ENCODE results near the gene LSP1.

The LSP1 gene

GRCh38 chr11:1891831-1892115 lies 38.9 kb downstream of the LSP1 start, which contains the start of gene PRR33:
TSS of gene PRR33 (minus strand) at chr11:1891895. CDS start at chr11:1890584, 1,311 bp downstream.
- Histone ChIP-seq H3K4me3 (ENCODE audit: low read length) (no peak within 1 kb of the TSS), H3K56ac (ENCODE audit: low read length) (no peak within 1 kb of the TSS), H3K23ac (ENCODE audit: low read length) (no peak within 1 kb of the TSS), H2BK5ac (ENCODE audit: low read length) (no peak within 1 kb of the TSS), H4K5ac (ENCODE audit: low read length) (no peak within 1 kb of the TSS), H3K27ac (ENCODE audit: low read depth, low read length) (no peak within 1 kb of the TSS), H3K4ac (ENCODE audit: low read depth, low read length) (no peak within 1 kb of the TSS), H3K79me1 (ENCODE audit: low read length) (no peaks in the 10 kb centered on the region), H3K27me3 (ENCODE audit: insufficient read depth, low read length, poor library complexity) (no peaks in the 10 kb centered on the region), H3K79me2 (ENCODE audit: control insufficient read depth, insufficient read depth, low read length) (no peaks in the 10 kb centered on the region), H3K18ac (ENCODE audit: low read length) (no peak within 1 kb of the TSS), H3K4me2 (ENCODE audit: low read length) (no peak within 1 kb of the TSS), H2BK15ac (replicated peaks; ENCODE audit: low read depth) (no peak within 1 kb of the TSS), H2BK120ac (ENCODE audit: low read depth, low read length) (no peak within 1 kb of the TSS), H3K36me3 (ENCODE audit: control insufficient read depth, insufficient read depth, low read length) (no peaks in the 10 kb centered on the region), H3K4me1 (ENCODE audit: control insufficient read depth, low read depth, low read length) (no peaks in the 10 kb centered on the region), H2AK5ac (ENCODE audit: low read length) (no peak within 1 kb of the TSS), H3K9ac (ENCODE audit: low read length) (no peak within 1 kb of the TSS), H4K8ac (ENCODE audit: low read depth, low read length) (no peak within 1 kb of the TSS)
- WGBS (ENCODE audit: extremely low coverage, insufficient coverage, low lambda C conversion rate), result no CpG with 5 or more reads among the region's 7 CpGs
- DNase-seq, result no peak

DNA sequence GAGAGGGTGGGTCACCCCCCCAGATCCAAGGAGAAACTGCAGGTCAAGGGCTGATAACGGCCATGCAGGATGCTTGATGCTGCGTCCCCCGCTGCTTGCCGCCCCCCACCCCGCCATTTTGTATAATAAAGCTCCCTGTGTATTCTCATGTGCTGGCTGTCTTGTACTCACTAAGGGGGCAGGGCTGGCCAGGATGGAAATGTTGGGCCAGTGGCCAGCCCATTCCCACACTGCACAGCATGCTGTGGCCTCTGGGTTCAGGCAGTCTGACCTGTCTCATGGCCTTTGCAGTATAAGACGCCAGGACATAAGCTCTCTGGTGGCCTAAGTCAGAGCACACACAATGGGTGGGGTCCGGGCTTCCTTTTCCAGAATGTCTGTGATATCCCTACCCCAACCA lies 39.2 kb downstream of the LSP1 start:
- H4K8ac ChIP-seq (ENCODE audit: low read depth, low read length), result no peak overlapping the region
- no peak overlapping the region for H3K4me2 ChIP-seq (ENCODE audit: low read length)
- no peak overlapping the region for H3K27ac ChIP-seq (ENCODE audit: low read depth, low read length)
- no peak overlapping the region for H3K4me3 ChIP-seq (ENCODE audit: low read length)
- no peak overlapping the region for H3K9ac ChIP-seq (ENCODE audit: low read length)
- H3K36me3 ChIP-seq (ENCODE audit: control insufficient read depth, insufficient read depth, low read length), result no peaks in the 10 kb centered on the region
- H3K79me1 ChIP-seq (ENCODE audit: low read length), result no peaks in the 10 kb centered on the region
- H4K5ac ChIP-seq (ENCODE audit: low read length), result no peak overlapping the region
- H3K79me2 ChIP-seq (ENCODE audit: control insufficient read depth, insufficient read depth, low read length), result no peaks in the 10 kb centered on the region
- no peak overlapping the region for H2BK15ac ChIP-seq (replicated peaks; ENCODE audit: low read depth)
- H3K4me1 ChIP-seq (ENCODE audit: control insufficient read depth, low read depth, low read length), result no peaks in the 10 kb centered on the region
- H2AK5ac ChIP-seq (ENCODE audit: low read length), result no peak overlapping the region
- H3K56ac ChIP-seq (ENCODE audit: low read length), result no peak overlapping the region
- H3K18ac ChIP-seq (ENCODE audit: low read length), result no peak overlapping the region
- H3K27me3 ChIP-seq (ENCODE audit: insufficient read depth, low read length, poor library complexity), result no peaks in the 10 kb centered on the region
- H2BK5ac ChIP-seq (ENCODE audit: low read length), result no peak overlapping the region
- no peak overlapping the region for H3K23ac ChIP-seq (ENCODE audit: low read length)
- no CpG with 5 or more reads among the region's 7 CpGs for WGBS (ENCODE audit: extremely low coverage, insufficient coverage, low lambda C conversion rate)
- no peak overlapping the region for H3K4ac ChIP-seq (ENCODE audit: low read depth, low read length)
- no peak overlapping the region for H2BK120ac ChIP-seq (ENCODE audit: low read depth, low read length)
- DNase-seq, result no peak

DNA sequence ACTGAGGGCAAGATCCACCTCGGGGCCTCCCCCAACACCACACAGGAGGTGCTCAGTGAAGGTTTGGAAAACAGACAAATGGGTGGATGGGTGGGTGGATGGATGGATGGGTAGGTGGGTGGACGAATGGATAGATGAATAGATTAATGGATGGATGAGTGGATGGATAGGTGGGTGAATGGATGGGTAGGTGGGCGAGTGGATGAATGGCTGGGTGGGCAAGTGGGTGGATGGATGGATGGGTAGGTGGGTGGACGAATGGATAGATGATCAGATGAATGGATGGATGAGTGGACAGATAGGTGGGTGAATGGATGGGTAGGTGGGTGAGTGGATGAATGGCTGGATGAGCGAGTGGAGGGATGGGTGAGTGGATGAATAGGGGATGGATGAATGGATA lies 39.7 kb downstream of the LSP1 start:
- no peak overlapping the region for H2BK120ac ChIP-seq (ENCODE audit: low read depth, low read length)
- no peak overlapping the region for H3K18ac ChIP-seq (ENCODE audit: low read length)
- H3K4me1 ChIP-seq (ENCODE audit: control insufficient read depth, low read depth, low read length), result no peaks in the 10 kb centered on the region
- no peak overlapping the region for H3K56ac ChIP-seq (ENCODE audit: low read length)
- no peak overlapping the region for H3K23ac ChIP-seq (ENCODE audit: low read length)
- H2BK15ac ChIP-seq (replicated peaks; ENCODE audit: low read depth), result no peak overlapping the region
- H3K27me3 ChIP-seq (ENCODE audit: insufficient read depth, low read length, poor library complexity), result no peaks in the 10 kb centered on the region
- DNase-seq, result no peak
- no peak overlapping the region for H3K4me2 ChIP-seq (ENCODE audit: low read length)
- H3K4ac ChIP-seq (ENCODE audit: low read depth, low read length), result no peak overlapping the region
- H2AK5ac ChIP-seq (ENCODE audit: low read length), result no peak overlapping the region
- WGBS (ENCODE audit: extremely low coverage, insufficient coverage, low lambda C conversion rate), result no CpG with 5 or more reads among the region's 5 CpGs
- H3K9ac ChIP-seq (ENCODE audit: low read length), result no peak overlapping the region
- no peak overlapping the region for H4K8ac ChIP-seq (ENCODE audit: low read depth, low read length)
- H3K79me2 ChIP-seq (ENCODE audit: control insufficient read depth, insufficient read depth, low read length), result no peaks in the 10 kb centered on the region
- H3K27ac ChIP-seq (ENCODE audit: low read depth, low read length), result no peak overlapping the region
- H2BK5ac ChIP-seq (ENCODE audit: low read length), result no peak overlapping the region
- H3K36me3 ChIP-seq (ENCODE audit: control insufficient read depth, insufficient read depth, low read length), result no peaks in the 10 kb centered on the region
- no peak overlapping the region for H3K4me3 ChIP-seq (ENCODE audit: low read length)
- H4K5ac ChIP-seq (ENCODE audit: low read length), result no peak overlapping the region
- H3K79me1 ChIP-seq (ENCODE audit: low read length), result no peaks in the 10 kb centered on the region

GRCh38 chr11:1893581-1894359 lies 40.9 kb downstream of the LSP1 start:
- H3K27ac ChIP-seq (ENCODE audit: low read depth, low read length), result no peak overlapping the region
- no peaks in the 10 kb centered on the region for H3K27me3 ChIP-seq (ENCODE audit: insufficient read depth, low read length, poor library complexity)
- H3K9ac ChIP-seq (ENCODE audit: low read length), result no peak overlapping the region
- no peaks in the 10 kb centered on the region for H3K79me1 ChIP-seq (ENCODE audit: low read length)
- no peak overlapping the region for H3K23ac ChIP-seq (ENCODE audit: low read length)
- H3K36me3 ChIP-seq (ENCODE audit: control insufficient read depth, insufficient read depth, low read length), result no peaks in the 10 kb centered on the region
- no peak overlapping the region for H3K4me2 ChIP-seq (ENCODE audit: low read length)
- H3K79me2 ChIP-seq (ENCODE audit: control insufficient read depth, insufficient read depth, low read length), result no peaks in the 10 kb centered on the region
- H3K56ac ChIP-seq (ENCODE audit: low read length), result no peak overlapping the region
- no peak overlapping the region for H3K4ac ChIP-seq (ENCODE audit: low read depth, low read length)
- no peak overlapping the region for H3K18ac ChIP-seq (ENCODE audit: low read length)
- DNase-seq, result no peak
- H3K4me3 ChIP-seq (ENCODE audit: low read length), result no peak overlapping the region
- H4K5ac ChIP-seq (ENCODE audit: low read length), result no peak overlapping the region
- H2AK5ac ChIP-seq (ENCODE audit: low read length), result no peak overlapping the region
- WGBS (ENCODE audit: extremely low coverage, insufficient coverage, low lambda C conversion rate), result 100% methylated on average over 2 of the region's 5 CpGs
- H2BK15ac ChIP-seq (replicated peaks; ENCODE audit: low read depth), result no peak overlapping the region
- no peak overlapping the region for H2BK5ac ChIP-seq (ENCODE audit: low read length)
- no peak overlapping the region for H2BK120ac ChIP-seq (ENCODE audit: low read depth, low read length)
- no peaks in the 10 kb centered on the region for H3K4me1 ChIP-seq (ENCODE audit: control insufficient read depth, low read depth, low read length)
- no peak overlapping the region for H4K8ac ChIP-seq (ENCODE audit: low read depth, low read length)

DNA sequence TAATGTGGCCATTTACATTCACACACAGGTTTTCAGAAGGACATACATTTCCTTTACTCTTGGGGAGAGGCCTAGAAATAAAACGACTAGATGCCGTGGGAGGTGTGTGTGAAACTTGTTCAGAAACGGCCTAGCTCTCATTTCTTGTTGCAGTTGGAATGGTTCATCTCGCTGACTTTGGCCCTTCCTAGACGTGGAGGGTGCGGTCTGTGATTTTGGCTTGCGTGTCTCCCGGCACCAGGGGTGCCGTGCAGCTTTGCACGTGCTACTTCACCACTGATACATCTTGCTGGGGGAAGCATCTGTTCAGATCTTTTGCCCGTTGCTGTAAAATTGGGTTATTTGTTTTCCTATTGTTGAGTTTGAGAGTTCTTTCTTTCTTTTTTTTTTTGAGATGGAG lies 41.9 kb downstream of the LSP1 start:
- no peak overlapping the region for H2BK15ac ChIP-seq (replicated peaks; ENCODE audit: low read depth)
- no peak overlapping the region for H3K23ac ChIP-seq (ENCODE audit: low read length)
- H3K79me1 ChIP-seq (ENCODE audit: low read length), result no peaks in the 10 kb centered on the region
- no peak overlapping the region for H2BK5ac ChIP-seq (ENCODE audit: low read length)
- no peaks in the 10 kb centered on the region for H3K27me3 ChIP-seq (ENCODE audit: insufficient read depth, low read length, poor library complexity)
- no peak overlapping the region for H2AK5ac ChIP-seq (ENCODE audit: low read length)
- no peak overlapping the region for H3K4ac ChIP-seq (ENCODE audit: low read depth, low read length)
- H3K4me2 ChIP-seq (ENCODE audit: low read length), result no peak overlapping the region
- DNase-seq, result no peak
- no peak overlapping the region for H4K8ac ChIP-seq (ENCODE audit: low read depth, low read length)
- no peak overlapping the region for H3K9ac ChIP-seq (ENCODE audit: low read length)
- no peak overlapping the region for H3K27ac ChIP-seq (ENCODE audit: low read depth, low read length)
- no peak overlapping the region for H4K5ac ChIP-seq (ENCODE audit: low read length)
- WGBS (ENCODE audit: extremely low coverage, insufficient coverage, low lambda C conversion rate), result no CpG with 5 or more reads among the region's 11 CpGs
- no peak overlapping the region for H2BK120ac ChIP-seq (ENCODE audit: low read depth, low read length)
- no peak overlapping the region for H3K18ac ChIP-seq (ENCODE audit: low read length)
- H3K79me2 ChIP-seq (ENCODE audit: control insufficient read depth, insufficient read depth, low read length), result no peaks in the 10 kb centered on the region
- H3K4me1 ChIP-seq (ENCODE audit: control insufficient read depth, low read depth, low read length), result no peaks in the 10 kb centered on the region
- no peak overlapping the region for H3K56ac ChIP-seq (ENCODE audit: low read length)
- no peaks in the 10 kb centered on the region for H3K36me3 ChIP-seq (ENCODE audit: control insufficient read depth, insufficient read depth, low read length)
- H3K4me3 ChIP-seq (ENCODE audit: low read length), result no peak overlapping the region

GRCh38 chr11:1896468-1896867 lies 43.6 kb downstream of the LSP1 start:
- H3K27me3 ChIP-seq (ENCODE audit: insufficient read depth, low read length, poor library complexity), result no peaks in the 10 kb centered on the region
- H3K4me2 ChIP-seq (ENCODE audit: low read length), result no peak overlapping the region
- H3K4ac ChIP-seq (ENCODE audit: low read depth, low read length), result no peak overlapping the region
- H3K4me3 ChIP-seq (ENCODE audit: low read length), result no peak overlapping the region
- no peak overlapping the region for H2BK15ac ChIP-seq (replicated peaks; ENCODE audit: low read depth)
- no peak overlapping the region for H3K56ac ChIP-seq (ENCODE audit: low read length)
- H3K36me3 ChIP-seq (ENCODE audit: control insufficient read depth, insufficient read depth, low read length), result no peaks in the 10 kb centered on the region
- no peaks in the 10 kb centered on the region for H3K4me1 ChIP-seq (ENCODE audit: control insufficient read depth, low read depth, low read length)
- no peak overlapping the region for H3K18ac ChIP-seq (ENCODE audit: low read length)
- no peak for DNase-seq
- H4K8ac ChIP-seq (ENCODE audit: low read depth, low read length), result no peak overlapping the region
- no peak overlapping the region for H2BK5ac ChIP-seq (ENCODE audit: low read length)
- no CpG with 5 or more reads among the region's 10 CpGs for WGBS (ENCODE audit: extremely low coverage, insufficient coverage, low lambda C conversion rate)
- H3K79me1 ChIP-seq (ENCODE audit: low read length), result no peaks in the 10 kb centered on the region
- no peaks in the 10 kb centered on the region for H3K79me2 ChIP-seq (ENCODE audit: control insufficient read depth, insufficient read depth, low read length)
- H4K5ac ChIP-seq (ENCODE audit: low read length), result no peak overlapping the region
- H3K9ac ChIP-seq (ENCODE audit: low read length), result no peak overlapping the region
- no peak overlapping the region for H3K23ac ChIP-seq (ENCODE audit: low read length)
- no peak overlapping the region for H2BK120ac ChIP-seq (ENCODE audit: low read depth, low read length)
- H2AK5ac ChIP-seq (ENCODE audit: low read length), result no peak overlapping the region
- no peak overlapping the region for H3K27ac ChIP-seq (ENCODE audit: low read depth, low read length)

All from mesendoderm (in vitro differentiated cells).